ENCODE results near the gene ABCB9.

Gene ABCB9

DNA sequence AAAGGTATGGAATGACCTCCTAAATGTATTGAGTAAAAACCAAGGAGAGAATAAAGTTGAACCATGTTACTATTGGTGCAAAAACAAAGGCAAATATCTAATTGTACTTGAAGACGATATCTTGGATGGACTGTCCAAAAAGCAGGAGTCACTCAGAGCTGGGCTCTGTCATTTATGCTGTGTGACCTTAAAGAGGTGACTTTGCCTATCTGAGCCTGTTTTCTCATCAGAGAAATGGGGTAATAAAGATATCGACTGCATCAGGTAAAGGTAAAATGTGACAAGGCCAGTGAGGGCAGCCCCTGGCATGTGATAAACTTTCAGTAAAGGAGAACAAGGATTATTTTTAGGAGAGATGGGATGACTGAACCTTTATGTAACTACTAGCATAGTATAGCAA is 1.8 kb upstream of the ABCB9 start:
- TF ChIP-seq ZFX (IDR thresholded peaks at IDR 0.05; ENCODE audit: borderline replicate concordance): no peak
- TF ChIP-seq, protein P1, sequence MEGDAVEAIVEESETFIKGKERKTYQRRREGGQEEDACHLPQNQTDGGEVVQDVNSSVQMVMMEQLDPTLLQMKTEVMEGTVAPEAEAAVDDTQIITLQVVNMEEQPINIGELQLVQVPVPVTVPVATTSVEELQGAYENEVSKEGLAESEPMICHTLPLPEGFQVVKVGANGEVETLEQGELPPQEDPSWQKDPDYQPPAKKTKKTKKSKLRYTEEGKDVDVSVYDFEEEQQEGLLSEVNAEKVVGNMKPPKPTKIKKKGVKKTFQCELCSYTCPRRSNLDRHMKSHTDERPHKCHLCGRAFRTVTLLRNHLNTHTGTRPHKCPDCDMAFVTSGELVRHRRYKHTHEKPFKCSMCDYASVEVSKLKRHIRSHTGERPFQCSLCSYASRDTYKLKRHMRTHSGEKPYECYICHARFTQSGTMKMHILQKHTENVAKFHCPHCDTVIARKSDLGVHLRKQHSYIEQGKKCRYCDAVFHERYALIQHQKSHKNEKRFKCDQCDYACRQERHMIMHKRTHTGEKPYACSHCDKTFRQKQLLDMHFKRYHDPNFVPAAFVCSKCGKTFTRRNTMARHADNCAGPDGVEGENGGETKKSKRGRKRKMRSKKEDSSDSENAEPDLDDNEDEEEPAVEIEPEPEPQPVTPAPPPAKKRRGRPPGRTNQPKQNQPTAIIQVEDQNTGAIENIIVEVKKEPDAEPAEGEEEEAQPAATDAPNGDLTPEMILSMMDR (IDR thresholded peaks at IDR 0.05): no peak
- no peak overlapping the region for H3K27ac ChIP-seq

DNA sequence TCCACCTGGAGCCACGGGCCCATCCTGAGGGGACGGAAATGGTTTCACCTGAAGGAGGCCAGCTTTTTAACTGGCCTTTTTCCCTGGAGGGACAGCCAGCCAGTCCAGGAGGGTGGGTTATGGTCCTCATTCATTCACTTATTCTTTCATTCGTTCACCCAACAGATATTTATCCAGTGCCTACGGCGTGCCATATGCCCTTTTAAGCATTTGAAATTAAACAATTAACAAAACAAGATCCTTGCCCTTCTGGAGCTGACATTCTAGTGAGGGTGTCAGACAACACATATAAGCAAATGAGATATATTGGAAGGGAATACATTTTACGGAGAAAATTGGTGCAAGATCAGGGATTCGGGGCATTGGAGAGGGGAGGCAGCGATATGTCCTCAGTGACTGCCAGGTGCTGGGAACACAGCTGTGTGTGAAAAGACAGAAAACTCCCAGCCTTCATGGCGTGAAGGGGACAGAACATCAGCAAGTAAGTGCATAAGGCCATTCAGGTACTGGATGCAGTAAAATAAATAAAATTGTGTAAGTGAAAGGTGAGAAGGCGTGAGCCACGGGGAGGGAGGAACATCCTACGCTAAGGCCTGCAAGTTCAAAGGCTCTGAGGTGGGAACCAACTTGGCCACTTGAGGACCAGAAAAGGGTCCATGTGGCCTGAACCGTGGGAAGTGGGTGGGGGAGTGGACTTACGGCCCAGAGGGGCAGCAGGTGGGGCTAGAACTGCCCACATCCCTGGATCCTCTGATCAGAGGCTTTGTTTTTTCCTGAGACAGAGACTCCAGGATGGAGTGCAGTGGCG is 684 bp upstream of the ABCB9 start:
- no peak for TF ChIP-seq ZFX (IDR thresholded peaks at IDR 0.05; ENCODE audit: borderline replicate concordance)
- TF ChIP-seq, protein P1 (IDR thresholded peaks at IDR 0.05): no peak
- no peak overlapping the region; the same call in 1 of the 2 replicates for H3K27ac ChIP-seq

DNA sequence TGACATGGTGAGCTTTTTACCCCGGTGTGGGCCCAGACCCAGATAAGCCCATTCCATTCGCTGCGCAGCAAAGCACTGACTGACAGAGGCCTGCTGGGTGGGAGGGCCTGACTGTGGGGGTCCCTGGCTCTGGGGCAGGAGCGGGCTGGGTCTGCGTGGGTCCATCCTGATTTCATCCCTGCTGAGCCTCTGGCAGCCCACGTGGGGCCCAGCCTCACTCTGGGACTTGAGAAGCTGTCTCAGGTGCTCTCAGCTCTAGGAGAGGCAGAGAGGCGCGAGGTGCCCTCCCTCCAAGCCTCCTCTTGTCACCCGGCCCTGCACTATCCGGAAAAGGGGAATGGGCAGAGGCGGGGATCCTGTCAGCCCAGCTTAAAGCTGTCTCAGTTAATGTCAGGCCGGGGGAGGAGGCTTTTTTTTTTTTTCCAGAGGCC is 927 bp downstream of the ABCB9 start:
- TF ChIP-seq, protein P1 (IDR thresholded peaks at IDR 0.05): no peak
- TF ChIP-seq ZFX (IDR thresholded peaks at IDR 0.05; ENCODE audit: borderline replicate concordance): no peak
- peak overlapping the region; percentile 27; the same call in 1 of the 2 replicates for H3K27ac ChIP-seq

DNA sequence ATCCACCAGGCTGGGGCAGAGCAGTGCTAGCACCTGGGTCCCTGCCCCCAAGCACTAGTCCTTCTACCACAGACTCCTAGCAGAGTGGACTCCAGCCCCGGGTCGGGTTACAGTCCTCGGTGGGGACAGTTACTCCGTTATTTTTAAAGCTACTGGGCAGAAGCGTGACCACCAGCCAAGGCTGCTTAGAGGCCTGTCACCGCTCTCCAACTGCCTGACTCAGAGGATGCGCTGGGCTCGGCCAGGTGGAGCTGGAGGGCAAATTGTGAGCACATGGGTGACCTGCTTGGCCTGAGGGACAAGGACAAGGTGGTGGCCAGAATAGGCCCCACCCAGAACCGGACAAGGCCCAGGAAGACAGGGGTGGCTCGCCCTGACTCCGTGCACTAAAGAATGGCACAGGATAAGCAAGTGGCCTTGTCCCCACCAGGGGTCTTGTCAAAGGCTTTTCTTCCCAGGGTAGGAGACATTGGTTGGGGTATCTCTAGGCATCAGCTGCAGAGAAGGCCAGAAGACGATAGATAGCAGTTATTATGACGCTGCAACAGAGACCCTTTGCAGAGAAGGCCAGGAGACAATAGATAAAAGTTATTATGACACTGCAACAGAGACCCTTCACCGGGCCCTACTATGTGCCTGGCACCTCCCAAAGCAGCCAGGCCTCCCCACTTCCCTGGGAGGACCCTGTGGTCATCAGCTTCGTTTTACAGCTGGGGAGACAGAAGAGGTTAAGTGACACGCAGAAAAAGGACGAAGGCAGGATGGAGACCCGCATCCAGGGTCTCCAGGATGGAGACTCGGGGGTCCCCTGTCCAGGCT is 1.6 kb downstream of the ABCB9 start:
- no peak overlapping the region; the same call in 1 of the 2 replicates for H3K27ac ChIP-seq
- no peak for TF ChIP-seq ZFX (IDR thresholded peaks at IDR 0.05; ENCODE audit: borderline replicate concordance)
- TF ChIP-seq, protein P1 (IDR thresholded peaks at IDR 0.05): no peak

DNA sequence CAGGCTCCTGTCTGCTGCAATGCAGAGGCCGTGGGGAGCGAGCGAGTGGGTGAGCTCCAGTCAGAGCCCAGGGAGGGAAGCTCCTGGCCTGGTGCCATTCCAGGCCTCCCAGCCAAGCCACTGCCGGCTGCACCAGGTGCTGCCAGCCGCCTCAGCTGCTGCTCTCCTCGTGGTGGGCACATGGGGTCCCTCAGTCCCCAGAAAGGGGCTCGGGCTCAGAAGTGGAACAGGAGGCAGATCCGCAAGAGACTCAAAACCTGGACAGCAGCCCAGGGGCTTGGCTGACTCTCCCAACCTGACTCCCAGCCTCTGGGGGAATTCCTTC is 2.4 kb downstream of the ABCB9 start:
- TF ChIP-seq, protein P1 (IDR thresholded peaks at IDR 0.05): no peak
- TF ChIP-seq ZFX (IDR thresholded peaks at IDR 0.05; ENCODE audit: borderline replicate concordance): no peak
- no peak overlapping the region for H3K27ac ChIP-seq

DNA sequence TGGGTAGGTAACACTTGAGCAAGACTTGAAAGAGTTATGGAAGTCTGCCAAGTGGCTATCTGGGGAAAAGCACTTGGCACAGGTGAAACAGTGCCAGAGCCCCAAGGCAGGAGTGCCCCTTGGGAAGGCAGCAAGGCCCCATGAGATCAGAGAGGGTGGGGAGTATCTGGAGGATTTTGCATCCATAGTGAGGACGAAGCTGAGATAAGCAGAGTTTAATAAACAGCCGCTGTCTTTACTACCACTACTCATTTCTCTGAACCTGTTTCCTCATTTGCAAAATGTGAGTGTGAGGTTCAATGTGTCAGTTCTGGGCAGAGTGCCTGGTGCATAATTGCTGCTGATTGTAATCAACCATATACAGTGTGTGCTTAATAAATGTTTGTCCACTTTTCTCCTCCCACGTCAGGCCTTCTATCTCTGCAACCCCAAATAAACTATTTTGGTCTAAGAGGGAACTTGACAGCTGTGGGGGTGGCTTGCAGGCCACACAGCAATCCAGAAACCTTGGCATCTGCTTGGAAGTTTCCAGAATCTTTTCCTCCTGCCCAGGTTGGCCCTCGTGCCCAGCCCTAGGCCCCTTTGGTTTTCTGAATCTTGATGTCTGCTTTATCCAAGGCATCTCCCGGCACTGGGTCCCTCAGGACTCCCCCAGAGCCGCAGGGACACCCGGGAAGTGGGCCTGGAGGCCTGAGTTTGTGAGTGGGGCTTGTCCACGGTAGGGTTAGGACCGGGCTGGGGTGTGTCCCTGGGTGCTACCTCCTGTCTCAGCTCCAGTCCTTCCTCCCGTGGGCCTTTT is 4.5 kb downstream of the ABCB9 start:
- H3K27ac ChIP-seq: peak overlapping the region; percentile 22; the same call in 1 of the 2 replicates
- TF ChIP-seq, protein P1 (IDR thresholded peaks at IDR 0.05): no peak
- no peak for TF ChIP-seq ZFX (IDR thresholded peaks at IDR 0.05; ENCODE audit: borderline replicate concordance)
